ENCODE measurements around the gene CNOT6L.

- TF ChIP-seq YY1 (IDR thresholded peaks at IDR 0.05; ENCODE audit: insufficient read depth, insufficient read length) = no peak
- TF ChIP-seq ZNF274 (IDR thresholded peaks at IDR 0.05; ENCODE audit: low read depth, low read length) = no peak
- no peak for TF ChIP-seq SUZ12 (IDR thresholded peaks at IDR 0.05; ENCODE audit: extremely low read depth, insufficient read depth, insufficient read length)
Measured at GRCh38 chr4:77734928-77735327, 84.2 kb downstream of the CNOT6L start.
